HL-60 (cell line): ENCODE measurements around the gene DNAJC17.

Source experiments
- GABPA ChIP-seq: IDR thresholded peaks from 2 replicates; pipeline ENCODE4 v1.6.1; 2012; ENCODE audit warnings: low read depth
- POLR2AphosphoS5 ChIP-seq: IDR thresholded peaks from 2 replicates; pipeline ENCODE4 v1.6.1; 2012; ENCODE audit warnings: low read depth
- TF ChIP-seq, protein P1 (sequence below): IDR thresholded peaks from one replicate; pipeline ENCODE4 v1.5.1; 2011; ENCODE audit warnings: low read length, control low read depth, inconsistent platforms; ENCODE audit not compliant: insufficient read depth
- TF ChIP-seq, protein P2 (sequence below): IDR thresholded peaks from 2 replicates; pipeline ENCODE4 v1.6.1; 2012; ENCODE audit warnings: low read depth; ENCODE audit not compliant: insufficient replicate concordance

GRCh38 chr15:40739854-40740253 lies 67.4 kb downstream of the DNAJC17 start:
- TF ChIP-seq, protein P1, sequence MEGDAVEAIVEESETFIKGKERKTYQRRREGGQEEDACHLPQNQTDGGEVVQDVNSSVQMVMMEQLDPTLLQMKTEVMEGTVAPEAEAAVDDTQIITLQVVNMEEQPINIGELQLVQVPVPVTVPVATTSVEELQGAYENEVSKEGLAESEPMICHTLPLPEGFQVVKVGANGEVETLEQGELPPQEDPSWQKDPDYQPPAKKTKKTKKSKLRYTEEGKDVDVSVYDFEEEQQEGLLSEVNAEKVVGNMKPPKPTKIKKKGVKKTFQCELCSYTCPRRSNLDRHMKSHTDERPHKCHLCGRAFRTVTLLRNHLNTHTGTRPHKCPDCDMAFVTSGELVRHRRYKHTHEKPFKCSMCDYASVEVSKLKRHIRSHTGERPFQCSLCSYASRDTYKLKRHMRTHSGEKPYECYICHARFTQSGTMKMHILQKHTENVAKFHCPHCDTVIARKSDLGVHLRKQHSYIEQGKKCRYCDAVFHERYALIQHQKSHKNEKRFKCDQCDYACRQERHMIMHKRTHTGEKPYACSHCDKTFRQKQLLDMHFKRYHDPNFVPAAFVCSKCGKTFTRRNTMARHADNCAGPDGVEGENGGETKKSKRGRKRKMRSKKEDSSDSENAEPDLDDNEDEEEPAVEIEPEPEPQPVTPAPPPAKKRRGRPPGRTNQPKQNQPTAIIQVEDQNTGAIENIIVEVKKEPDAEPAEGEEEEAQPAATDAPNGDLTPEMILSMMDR, result no peak
- TF ChIP-seq POLR2AphosphoS5 (no peak), GABPA (no peak)
- TF ChIP-seq, protein P2, sequence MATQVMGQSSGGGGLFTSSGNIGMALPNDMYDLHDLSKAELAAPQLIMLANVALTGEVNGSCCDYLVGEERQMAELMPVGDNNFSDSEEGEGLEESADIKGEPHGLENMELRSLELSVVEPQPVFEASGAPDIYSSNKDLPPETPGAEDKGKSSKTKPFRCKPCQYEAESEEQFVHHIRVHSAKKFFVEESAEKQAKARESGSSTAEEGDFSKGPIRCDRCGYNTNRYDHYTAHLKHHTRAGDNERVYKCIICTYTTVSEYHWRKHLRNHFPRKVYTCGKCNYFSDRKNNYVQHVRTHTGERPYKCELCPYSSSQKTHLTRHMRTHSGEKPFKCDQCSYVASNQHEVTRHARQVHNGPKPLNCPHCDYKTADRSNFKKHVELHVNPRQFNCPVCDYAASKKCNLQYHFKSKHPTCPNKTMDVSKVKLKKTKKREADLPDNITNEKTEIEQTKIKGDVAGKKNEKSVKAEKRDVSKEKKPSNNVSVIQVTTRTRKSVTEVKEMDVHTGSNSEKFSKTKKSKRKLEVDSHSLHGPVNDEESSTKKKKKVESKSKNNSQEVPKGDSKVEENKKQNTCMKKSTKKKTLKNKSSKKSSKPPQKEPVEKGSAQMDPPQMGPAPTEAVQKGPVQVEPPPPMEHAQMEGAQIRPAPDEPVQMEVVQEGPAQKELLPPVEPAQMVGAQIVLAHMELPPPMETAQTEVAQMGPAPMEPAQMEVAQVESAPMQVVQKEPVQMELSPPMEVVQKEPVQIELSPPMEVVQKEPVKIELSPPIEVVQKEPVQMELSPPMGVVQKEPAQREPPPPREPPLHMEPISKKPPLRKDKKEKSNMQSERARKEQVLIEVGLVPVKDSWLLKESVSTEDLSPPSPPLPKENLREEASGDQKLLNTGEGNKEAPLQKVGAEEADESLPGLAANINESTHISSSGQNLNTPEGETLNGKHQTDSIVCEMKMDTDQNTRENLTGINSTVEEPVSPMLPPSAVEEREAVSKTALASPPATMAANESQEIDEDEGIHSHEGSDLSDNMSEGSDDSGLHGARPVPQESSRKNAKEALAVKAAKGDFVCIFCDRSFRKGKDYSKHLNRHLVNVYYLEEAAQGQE, result no peak
